Measurements from ENCODE around the gene PPP1CA.

The PPP1CA gene

DNA sequence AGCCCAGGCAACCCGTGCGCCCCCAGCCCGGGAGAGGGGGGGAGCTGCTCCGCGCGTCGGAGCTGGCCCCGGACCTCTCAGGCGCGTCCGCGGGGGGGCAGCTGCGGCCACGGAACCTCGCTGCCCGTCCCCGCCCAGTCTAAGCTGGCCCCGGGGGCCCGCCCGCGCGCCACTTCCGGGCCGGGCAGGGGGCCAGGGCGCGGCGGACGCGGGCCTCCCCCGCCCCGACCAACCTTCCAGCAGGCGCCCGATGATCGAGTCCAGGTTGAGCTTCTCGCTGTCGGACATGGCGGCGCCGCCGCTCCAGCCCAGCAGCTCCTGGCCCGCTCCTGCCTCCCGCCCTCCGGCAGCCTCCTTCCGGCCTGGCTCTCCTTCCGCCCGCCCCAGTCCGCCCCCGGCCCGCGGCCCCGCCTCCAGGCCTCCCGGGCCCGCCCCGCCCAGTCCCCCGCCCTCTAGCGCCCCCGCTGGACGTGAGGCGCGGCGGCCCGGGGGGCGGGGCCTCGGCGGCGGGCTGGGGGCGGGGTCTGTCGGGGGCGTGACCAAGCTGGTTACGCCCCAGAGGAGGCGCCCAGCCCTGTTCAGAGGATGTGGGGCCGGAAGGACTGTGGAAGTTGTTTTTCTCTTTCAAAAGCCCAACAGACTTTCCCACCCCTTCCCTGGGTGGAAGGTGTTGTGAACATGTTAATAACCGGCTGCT, at the start of gene PPP1CA:
TSS of gene PPP1CA (minus strand) at position 364 of the 697 bp plus-strand sequence. CDS start at position 288, 76 bp downstream.
- DNase-seq: peak; percentile 92 to 96

DNA sequence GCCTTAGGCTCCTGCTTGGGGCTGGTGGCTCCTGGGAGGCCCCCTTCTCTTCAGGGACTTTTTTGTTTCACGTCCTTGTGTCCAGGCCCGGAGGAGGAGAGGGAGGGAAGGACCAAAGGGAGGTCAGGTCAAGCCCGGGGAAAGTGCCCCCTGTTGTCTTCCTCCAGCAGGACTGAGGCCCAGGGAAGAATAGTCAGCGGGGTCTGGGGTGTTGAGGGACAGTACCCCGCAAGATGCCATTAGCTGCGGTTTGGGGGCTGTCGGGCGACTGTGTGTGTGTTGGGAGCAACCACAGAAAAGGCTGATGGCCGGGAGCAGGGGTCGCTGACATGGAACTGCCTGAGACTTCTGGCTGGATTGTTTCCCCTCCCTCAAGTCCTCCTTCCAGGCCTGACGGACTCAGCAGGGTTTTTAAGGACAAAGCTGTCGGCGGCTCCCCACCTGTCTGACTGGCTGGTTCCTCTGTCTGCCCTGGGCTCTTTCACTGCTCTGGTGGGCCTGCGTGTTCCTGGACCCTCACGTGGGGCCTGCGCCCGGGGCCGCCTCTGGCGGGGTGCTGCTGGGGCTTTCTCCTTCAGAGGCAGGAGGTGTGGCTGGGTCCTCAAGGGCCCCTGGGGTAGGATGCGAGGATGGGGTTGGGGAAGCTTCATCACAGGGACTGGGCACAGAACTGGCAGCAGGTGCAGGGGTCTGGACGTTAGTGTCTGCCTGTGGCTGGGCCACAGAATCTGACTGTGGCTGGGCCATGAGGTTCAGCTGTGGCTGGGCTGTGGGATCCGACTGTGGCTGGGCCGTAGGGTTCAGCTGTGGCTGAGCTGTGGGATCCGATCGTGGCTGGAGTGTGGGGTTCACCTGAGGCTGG, 49.4 kb upstream of the PPP1CA start:
- no peak for DNase-seq

- DNase-seq: no peak
Observed at GRCh38 chr11:67449116-67449844, 47.6 kb upstream of the PPP1CA start.

GRCh38 chr11:67448220-67448609, 46.6 kb upstream of the PPP1CA start:
- no peak for DNase-seq

DNA sequence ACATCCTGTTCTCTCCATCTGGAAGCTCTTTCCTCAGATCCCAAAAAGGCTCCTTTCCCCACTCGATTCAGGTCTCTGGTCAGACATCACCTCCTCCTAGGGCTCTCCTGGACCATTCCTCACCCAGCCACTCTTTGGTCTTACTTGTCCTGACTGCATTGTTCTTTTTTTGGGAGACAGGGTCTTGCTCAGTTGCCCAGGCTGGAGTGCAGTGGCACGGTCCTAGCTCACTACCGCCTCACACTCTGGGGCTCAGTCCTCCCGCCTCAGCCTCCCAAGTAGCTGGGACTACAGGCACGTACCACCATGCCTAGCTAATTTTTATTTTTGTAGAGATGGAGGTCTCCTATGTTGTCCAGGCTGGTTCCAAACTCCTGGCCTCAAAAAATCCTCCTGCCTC, 43.9 kb upstream of the PPP1CA start:
- DNase-seq: no peak

DNA sequence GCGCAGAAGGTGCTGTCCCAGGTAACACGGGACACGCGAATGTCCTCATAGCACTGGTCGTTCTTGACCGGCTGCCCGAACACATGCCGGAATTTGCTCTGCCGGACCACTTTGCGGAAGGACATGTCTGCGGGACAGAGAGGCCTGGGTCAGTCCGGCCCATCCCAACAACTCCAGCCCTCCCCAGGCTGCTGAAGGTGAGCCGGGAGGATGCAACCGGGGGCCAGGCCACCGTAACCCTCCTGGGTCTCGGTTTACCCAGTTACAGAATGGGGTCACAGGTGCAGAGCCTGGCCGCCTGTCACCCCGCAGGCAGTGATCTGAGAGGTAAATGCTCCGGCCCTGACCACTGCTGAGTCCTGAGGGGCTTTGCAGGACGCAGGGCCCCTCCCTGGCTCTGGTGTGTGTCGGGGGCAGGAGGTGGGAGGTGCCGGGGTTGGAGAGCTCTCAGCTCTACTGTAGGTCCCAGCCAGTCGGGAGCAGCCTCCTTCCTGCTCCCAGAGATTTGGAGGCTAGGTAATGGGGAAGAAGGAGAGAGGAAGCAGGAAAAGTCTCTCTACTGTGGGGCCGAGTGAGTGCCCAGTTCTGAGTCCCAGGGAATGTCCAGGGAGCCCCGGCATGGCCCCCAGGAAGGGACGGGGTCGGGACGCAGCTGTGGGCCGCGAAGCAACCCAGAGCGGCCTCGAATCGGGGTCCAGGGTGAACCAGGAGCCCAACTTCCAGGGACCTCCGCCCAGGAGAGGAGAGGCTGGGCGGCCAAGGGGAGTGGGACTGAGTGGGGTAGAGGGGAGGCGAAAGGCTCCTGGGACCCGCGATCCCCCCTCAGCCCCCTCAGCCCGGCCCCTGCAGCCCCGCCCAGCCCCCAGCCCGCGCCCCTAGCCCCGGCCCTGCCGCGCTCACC, 41.1 kb upstream of the PPP1CA start:
- no peak for DNase-seq

GRCh38 chr11:67441731-67442351, 40.2 kb upstream of the PPP1CA start:
- DNase-seq: no peak

DNA sequence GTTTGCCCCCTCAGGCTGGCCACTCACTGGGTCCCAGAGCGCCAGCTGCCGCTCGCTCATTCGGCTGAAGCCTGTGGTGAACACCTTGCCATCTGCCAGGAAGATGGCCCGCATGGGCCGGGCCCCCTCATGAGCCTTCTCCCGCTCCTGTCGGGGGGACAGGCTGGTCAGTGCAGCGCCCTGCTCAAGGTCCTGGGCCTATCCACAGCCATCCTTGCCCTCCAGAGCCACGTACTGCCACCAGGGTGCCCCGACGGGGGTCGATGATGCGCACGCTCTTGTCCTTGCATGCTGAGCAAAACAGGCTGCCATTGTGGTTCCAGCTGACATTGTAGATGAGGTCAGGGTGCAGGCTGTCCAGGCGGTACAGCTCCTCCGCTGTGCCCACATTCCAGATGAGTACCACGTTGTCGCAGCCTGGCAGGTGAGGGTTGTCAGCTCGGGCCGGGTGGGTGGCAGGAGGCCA, 39.5 kb upstream of the PPP1CA start:
- DNase-seq: no peak

DNA sequence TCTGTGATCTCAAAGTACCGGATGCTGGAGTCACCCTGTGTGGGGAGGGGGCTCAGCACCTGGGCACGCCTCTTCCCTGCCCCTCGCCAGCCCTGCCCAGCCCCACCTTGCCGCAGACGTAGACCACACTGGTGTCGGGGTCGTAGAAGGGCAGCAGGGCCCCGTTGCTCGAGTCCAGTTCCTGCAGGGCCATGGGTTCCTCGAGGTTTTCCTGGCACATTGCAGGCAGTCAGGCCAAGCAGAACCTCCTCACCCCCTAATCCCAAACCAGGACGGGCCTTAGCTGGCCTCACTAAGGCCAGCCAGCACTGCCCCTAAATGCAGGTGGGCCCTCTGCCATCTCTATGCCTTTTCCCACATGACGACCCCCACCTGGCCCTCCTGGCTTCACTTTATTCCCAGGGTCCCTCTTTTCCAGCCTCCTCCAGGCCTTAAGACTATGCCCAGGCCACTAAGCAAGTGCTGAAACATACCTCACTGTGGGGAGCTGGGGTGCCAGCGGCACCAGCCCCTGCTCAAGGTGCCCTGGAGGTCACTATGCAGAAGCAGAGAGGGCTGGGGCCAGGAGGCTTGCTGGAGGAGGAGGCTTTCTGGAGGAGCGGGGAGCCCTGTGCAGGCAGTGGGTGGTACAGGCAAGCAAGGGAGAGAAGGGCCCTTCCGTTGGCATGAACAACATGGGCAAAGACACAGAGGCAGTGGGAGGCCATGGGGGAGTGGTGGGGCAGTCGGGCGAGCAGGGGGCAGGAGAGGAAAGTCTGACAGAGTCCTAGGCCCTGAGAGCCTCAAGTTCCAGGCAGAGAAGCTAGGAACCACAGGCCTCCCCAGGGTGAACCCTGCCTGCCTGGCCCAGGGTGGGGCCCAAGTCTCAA, 38.8 kb upstream of the PPP1CA start:
- no peak for DNase-seq

- DNase-seq: no peak
Observed at GRCh38 chr11:67439321-67440228, 37.9 kb upstream of the PPP1CA start.

- peak; percentile 69 to 76 for DNase-seq
Observed at GRCh38 chr11:67438158-67438902, 36.7 kb upstream of the PPP1CA start.

- DNase-seq: no peak
Observed at GRCh38 chr11:67437809-67438157, 36.1 kb upstream of the PPP1CA start.

DNA sequence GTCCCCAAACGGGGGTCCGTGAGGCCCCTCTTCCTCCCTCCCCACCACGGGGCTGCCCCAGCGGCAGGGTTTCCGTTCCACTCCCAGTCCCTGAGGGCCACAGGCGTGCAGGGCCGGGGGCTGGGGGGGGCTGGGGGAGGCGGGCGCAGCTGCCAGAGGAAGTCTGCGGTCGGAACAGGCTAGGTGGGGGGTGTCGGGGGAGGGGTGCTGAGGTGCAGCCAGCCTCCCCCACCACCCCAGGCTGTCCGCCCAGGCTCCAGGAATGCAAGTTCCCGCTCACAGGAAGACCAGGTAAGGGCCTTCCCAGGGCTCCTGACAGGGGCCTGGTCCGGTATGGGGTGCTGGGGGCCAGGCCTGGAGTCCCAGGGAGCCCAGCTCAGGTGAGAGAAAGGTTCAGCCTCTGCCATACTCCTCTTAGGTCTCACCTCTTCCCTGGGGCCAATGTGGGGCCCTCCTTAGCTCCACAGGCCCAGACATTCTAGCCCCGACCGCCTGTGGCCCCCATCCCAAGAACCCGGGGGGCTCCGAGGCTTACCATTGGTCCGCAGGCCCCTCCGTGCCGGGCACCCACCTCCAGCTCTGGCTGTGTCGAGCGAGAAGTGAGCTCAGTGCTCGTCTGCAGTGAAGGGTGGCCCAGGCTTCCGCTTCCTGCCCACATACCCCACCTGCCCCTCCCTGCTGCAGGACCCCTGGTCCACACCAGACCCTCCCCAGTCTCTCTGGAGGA, 35.6 kb upstream of the PPP1CA start, which contains the start of gene PTPRCAP:
TSS of gene PTPRCAP (minus strand) at position 601 of the 727 bp plus-strand sequence. CDS start at position 538, 63 bp downstream.
- DNase-seq: no peak

DNA sequence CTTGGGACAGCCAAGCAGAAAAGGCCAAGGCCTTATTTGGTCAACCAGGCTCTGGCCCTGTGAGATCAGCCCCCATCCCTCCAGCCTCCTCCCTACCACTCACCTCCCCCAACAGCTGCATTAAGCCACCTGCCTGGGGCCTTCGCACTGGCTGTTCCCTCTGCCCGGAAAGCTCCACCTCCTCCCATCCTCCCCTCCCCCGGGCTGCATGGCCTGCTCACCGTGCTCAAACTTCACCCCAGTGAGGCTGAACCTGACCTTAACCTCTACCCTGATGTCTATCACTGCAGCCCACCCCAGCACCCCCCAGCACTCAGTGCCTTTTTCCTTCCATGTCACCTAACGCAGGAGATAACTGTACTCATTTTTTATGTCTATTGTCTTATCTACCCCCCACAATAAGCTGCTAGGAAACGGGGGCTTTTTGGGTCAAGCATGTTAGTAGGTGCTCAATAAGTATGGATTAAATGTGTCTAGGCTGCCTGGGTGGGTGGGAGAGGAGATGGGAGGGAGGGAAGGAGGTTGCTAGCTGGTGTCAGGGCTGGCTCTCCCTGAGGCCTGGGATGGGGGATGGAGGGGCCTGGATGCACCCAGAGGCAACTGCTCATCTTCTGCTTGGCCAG, 34.9 kb upstream of the PPP1CA start:
- DNase-seq: peak; percentile 67 to 70

GRCh38 chr11:67435727-67436458, 34.2 kb upstream of the PPP1CA start:
- no peak for DNase-seq

GRCh38 chr11:67435031-67435726, 33.5 kb upstream of the PPP1CA start:
- DNase-seq: no peak
